GM18909 (cell line): Measurements from ENCODE around the gene GNPTG.
"Not testable (repeated sequence)": the region's sequence is repeated elsewhere in the genome, so short reads cannot be mapped to it uniquely, and the experiment has no call there.

Experiments used
- ATAC-seq: cut with Tn5 transposase; IDR thresholded peaks from one replicate; pipeline ENCODE4 v1.9.1; 2021; ENCODE audit warnings: mild to moderate bottlenecking; ENCODE audit not compliant: unreplicated experiment, poor library complexity

GNPTG gene

DNA sequence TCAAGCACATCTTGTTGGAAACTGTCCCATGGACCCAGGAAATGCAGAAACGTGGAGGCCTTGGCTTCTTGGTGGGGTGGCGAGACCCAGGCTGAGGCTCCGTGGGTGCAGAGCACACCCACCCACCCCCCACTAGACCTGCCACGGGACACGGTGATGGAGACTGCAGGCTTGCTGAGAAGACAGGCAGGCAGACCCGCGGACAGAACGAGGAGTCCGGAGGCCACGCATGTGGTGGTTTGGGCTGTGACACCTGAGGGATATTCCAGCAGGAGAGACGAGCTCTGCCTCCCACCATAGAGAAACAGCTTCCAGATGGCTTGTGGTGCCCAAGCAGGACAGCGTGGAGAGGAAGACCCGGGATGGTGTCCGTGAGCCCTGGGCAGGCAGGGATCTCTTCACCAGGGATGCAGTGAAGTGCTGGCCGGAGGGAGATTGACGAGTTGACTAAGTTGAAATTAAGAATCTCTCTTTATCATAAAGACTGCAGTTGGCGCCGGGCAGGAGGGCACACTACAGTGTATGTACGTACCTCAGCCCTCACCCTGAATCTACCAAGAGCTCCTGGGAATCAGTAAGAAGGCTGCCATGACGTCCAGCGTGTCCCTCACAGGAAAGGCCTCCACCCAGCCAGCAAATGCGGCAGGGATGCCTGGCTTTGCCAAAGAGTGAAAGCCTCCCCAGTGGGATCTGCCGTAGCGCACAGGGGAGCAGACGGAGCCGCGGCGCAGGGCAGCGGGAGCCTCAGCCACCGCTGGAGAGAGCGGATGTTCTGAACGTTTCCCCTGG is 34.1 kb upstream of the GNPTG start:
- ATAC-seq: no peak

DNA sequence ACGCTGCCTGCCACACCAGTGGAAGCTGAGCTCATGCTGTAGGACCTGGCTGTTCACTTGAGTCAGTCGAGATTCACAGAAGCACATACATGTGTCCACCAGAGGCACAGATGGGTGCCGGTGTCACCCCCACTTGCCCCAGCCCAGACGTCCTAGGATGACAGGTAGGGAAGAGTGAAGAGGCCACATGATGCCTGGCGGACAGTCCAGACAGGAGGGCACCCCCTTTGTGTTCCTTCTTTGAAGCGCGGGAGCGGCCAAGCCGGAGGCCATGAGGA is 33.5 kb upstream of the GNPTG start:
- ATAC-seq: no peak

DNA sequence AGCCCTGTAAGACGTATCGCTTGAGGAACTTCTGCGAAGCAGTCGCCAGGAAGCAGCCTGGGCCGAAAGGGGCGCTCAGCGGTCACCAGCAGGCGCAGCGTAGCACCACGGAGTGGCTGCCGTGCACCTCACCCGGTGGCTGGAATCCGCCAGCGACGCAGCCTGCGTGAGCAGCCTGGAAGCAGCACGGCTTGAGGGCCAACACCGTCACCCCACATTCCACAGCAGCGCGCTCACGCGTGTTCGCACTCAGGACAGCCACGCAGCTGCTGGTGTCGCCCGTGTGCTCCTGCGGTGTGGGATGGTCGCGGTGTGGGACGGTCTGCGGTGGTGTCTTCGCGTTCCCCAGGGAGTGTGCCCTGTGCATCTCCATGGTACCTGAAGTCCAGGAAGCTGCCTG is 32.7 kb upstream of the GNPTG start:
- no peak for ATAC-seq

DNA sequence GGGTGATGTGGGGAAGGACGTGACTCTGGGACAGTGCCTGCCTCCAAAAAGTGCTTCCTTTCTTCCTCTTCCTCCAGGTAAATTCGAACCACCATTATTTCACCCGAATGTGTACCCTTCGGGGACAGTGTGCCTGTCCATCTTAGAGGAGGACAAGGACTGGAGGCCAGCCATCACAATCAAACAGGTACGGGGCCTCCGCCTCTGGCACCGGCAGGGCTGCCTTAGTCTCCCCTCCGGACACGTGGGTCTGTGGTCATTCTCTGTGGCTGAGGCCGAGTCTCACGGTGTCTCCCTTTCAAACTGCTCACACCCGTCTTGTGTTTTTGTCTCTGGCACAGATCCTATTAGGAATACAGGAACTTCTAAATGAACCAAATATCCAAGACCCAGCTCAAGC is 31.6 kb upstream of the GNPTG start:
- ATAC-seq: no peak

DNA sequence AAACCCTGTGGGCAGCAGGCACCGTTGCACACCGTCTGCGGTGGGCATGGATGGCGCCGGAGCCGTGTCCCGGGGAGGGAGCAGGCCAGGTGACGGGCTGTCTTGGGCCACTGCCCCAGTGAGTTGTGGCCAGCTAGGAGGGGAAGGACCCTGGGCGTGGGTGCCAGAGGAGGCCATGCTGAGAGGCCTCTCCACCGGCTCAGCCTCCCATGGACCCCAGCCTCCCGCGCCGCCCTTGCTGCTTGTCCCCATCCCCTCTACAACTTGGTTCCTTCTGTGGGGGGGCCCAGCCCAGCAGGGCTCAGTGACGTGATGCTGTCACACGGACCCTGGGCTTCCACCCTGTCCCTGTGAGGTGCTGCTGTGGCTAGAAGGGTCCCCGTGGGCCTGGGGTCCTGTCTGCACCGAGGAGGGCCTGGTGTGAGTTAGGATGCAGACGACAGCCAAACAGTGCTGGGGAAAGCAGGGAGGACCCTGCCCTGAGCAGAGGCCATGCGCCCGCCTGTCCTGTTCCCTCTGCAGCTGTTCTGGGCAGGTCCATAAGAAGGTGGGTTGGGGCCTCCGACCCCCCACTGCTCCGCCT is 31.0 kb upstream of the GNPTG start:
- ATAC-seq: no peak

DNA sequence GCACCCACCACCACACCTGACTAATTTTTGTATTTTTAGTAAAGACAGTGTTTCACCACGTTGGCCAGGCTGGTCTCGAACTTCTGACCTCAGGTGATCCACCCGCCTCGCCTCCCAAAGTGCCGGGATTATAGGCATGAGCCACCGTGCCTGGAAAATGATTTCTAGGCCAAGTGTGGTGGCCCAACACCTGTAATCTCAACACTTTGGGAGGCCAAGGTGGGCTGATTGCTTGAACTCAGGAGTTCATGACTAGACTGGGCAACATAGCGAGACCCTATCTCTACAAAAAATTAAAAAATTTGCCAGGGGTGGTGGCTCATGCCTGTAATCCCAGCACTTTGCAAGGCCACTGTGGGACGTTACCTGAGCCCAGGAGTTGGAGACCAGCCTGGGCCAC is 29.3 kb upstream of the GNPTG start:
- ATAC-seq: no peak

DNA sequence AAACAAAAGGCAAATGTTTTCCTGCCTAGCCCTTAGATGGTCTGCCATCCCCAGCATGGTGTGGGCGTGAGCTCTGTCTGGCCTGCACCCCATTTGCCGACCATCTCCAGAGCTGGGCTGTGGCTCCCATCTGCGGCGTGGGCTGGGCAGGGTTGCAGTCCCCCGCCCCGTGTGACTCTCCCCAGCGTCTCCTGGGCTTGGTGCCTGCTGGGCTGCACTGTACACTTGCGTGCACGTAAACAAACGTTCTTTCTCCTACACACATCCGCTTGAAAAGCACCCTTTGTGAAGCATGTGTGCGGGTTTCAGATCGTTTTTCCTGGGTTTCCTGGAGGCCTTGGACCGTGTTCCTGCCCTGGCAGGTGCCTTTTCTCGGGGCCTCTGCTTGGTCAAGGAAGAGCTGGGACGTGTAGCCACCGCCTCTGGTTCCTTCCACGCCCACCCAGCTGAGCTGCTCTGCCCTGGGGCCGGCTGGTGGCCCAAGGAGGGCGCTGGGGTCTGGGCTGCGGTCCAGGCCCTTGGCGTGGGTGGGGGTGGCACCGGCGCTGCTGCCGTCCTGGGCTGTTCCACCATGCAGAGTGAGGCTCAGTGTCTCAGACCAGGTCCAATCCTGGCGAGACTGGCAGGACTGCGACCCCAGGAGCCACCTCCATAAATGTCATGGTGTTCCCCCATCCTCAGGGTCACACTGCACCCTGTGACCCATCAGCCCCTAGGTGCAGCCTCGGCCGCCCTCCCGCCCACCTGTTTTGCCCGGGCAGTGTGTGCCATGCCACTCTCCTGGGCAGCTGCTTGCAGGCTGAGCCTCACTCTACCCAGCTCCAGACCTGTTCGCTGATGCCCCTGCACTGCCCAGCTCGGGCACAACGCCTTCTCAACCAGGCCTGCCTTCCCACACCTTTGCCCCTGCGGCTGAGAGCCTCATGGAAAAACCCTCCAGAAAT is 28.2 kb upstream of the GNPTG start:
- no peak for ATAC-seq

DNA sequence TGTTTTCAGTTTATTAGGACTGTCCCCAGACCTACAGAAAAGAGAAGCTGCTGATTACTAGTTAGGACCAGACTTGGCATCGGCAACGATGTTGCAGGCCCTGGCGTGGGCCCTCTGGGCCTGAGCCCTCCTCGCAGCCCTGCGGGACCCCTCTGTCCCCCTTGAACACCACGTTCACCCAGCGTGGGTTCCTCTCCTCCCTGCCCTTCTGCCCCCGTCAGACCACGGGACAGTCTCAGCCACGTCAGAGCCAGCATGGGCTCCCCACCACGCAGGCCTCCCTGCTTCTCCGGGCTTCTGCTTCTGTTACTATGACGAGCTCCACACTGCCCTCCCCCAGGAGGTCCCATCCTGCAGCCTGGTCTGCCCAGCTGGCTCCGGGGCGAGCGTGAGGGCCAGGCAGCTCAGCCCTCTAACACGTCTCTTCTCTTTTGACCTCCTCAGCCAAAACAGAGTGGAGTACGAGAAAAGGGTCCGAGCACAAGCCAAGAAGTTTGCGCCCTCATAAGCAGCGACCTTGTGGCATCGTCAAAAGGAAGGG is 27.4 kb upstream of the GNPTG start:
- ATAC-seq: no peak

DNA sequence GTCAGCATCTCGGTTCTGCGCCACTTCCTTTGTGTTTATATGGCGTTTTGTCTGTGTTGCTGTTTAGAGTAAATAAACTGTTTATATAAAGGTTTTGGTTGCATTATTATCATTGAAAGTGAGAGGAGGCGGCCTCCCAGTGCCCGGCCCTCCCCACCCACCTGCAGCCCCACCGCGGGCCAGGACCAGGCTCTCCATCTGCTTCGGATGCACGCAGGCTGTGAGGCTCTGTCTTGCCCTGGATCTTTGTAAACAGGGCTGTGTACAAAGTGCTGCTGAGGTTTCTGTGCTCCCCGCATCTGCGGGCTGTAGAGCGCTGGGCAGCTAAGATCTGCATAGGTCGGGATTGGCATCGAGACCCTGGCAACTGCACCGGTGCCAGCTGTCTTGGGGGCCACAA is 26.5 kb upstream of the GNPTG start:
- no peak for ATAC-seq

DNA sequence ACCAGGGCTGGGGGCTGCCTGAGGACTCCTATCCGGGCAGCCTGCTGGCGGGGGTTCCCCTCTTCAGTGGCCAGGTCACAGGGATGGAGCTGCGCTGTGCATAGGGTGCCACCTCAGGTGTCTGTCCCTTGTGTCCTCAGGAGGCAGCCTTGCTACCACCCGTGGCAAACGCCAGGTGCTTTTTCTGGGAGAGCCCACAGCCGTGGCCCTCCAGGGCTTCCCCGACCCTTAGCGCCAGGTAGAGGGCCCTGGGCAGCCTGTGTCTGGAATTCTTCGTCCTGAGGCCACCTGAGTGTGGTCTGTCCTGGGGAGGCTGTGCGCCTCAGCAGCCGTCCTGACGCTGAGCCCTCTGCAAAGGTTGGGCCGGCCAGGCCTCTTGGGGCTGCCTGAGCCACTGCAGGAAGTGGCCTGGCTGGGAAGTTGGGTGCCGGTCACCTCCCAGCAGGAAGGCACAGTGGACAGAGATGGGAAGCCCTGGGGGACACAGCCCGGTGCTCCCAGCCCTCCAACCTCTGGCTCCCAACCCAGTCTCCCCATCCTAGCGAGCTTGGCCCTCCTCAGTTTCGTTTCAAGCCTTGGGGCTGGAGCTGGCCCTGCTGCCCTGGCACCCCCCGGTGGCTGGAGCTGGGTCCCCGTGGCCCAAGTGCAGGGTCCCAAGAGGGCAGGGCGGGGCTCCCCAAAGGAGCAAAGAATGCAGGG is 25.9 kb upstream of the GNPTG start:
- ATAC-seq: no peak

DNA sequence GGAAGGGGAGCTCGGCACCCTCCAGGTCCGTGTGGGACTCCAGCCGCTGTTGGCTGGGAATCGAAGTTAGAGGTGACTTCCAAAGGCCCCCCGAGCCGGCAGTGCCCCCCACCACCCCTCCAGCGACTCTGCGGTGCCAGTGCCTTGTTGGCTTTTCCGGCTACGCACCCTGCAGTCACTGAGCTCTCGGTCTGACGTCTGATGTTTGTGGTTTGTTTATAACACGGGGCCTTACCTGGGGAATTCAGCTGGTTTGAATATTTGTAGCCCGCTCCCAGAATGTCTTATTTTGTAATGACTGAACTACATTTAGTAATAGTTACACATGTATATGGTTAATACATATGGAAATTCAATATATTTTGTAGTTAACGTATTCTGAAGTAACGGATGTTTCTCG is 25.3 kb upstream of the GNPTG start:
- no peak for ATAC-seq

DNA sequence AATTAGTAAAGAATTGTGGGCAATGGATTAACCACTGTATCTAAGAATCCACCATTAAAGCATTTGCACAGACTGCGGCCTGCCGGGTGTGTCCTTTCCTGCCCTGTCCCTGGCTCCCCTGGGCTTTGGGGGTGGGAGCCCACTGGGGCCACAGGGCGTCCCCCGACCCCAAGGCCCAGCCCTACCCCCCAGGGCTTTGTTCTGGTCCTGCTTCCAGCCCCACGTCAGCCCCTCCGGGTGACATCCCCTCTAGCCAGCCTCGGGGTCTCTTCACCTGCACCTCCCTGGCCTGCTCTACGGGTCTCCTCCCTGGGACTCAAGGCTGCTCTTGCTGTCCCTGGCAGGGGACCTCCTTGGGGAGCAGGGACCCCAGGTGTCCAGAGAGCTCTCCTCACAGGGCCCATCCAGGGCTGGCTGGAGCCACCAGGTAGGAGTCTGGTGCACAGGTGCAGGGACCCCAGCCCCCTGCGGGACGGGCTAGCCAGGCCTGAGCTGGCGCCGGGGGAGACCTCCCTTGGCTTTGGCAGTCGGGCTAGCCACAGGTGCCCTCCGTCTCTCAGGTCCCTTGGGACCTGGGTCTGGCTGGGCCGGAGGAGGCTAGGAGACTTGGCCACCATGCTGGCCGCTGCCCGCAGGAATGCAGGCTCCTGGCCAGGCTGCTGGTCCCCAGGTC is 24.6 kb upstream of the GNPTG start:
- no peak for ATAC-seq

DNA sequence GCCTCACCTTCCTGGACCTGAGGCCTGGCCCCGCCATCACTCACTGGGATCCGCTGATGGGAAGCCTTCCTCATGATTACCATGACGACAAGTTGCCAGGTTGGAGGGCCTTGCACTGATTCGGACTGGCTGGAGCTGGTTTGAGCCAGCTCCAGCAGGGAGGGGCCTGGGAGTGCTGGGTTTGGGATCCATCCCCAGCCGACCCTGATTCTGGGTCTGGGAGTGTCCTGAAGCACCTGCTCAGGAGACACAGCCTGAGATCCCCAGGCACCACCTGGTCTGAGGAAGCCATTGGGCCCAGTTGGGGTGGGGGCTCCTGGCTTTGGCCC is 24.1 kb upstream of the GNPTG start:
- no peak for ATAC-seq

DNA sequence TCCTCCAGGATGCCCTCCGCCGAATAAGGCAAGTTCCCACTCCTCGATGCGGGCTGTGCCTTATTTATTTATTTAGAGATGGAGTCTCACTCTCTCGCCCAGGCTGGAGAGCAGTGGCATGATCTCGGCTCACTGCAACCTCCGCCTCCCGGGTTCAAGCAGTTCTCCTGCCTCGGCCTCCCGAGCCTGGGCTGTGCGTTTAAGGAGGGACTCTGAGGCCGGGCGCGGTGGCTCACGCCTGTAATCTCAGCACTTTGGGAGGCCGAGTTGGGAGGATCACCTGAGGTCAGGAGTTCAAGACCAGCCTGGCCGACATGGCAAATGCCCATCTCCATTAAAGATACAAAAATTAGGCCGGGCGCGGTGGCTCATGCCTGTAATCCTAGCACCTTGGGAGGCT is 23.6 kb upstream of the GNPTG start:
- ATAC-seq: not testable (repeated sequence)

DNA sequence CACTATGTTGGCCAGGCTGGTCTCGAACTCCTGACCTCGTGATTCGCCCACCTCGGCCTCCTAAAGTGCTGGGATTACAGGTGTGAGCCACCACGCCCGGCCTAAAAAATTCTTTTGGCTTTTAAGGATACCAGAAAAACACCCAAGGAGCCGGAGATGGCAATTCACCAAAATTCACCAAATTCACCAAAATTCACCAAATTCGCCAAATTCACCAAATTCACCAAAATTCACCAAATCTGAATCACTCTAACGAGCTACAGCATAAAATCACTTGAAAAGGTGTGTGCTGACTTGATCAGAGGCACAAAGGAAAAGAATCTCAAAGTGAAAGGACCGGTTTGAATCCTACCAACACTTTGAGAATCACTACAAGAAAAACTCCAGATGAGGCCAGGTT is 22.8 kb upstream of the GNPTG start:
- not testable (repeated sequence) for ATAC-seq

DNA sequence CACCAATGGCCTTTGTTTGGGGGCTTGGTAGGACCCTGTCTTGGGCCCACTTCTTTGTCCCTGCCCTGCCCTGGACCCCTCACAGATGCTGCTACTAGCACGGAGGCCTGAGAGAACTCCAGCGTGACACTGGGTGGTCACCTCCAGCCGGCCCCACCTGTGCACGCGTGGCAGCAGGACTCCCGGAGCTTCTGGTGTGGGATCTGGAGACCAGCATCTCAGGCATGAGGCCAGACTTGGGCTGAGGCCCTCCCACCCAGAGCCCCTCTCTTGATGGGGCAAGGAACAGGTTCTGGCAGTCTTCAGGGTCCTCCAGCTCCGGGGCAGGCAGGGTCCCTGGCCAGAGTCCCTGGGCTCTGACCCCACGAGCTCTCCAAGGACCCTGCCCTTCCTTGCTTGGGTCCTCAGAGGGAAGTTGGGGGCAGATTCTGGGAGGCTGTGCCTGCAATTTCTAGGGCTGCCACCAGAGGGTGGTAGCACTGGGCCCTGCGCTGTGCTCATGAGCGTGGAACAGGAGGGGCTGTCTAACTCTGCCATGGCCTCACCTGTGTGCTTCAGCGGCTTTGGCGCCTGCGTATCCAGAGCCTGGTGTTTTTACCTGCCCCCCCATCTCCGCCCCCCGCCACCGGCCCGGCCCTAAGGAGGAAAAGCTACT is 21.3 kb upstream of the GNPTG start:
- no peak for ATAC-seq

DNA sequence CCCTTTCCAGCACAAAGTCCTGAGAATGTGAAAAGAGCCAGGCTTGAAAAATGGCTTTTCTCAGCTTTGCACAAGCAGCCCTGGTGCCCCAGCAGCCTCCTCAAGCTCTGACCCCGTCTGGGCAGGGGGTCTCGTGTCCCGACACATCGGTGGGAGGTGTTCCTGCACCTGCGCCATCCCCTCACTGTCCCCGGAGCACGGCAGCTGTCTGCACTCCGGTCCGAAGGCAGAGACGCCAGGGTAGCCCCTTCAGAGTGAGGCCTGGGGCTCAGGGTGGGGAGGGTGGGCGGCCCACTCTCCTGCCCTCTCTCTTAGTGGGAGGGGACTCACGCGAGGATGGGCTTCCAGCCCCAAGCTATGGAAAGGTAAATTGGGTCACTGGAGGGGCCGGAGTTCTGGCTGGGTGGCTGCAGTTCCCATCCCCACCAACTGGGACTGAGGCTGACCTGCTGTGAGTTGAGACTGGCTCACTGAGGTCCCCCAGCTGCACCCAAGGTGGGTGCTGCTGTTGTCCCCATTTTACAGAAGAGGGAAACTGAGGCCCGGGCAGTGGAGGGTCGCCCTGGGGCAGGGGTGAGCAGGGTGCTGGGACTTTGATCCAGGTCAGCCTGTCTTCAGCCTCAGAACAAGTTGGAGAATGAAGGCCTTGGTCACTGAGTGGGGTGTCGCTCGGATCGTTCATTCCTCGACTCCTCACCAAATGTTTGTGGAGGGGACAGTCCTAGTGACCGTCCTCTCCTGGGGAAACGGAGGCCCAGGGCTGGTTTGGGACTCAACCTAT is 20.6 kb upstream of the GNPTG start:
- no peak for ATAC-seq

DNA sequence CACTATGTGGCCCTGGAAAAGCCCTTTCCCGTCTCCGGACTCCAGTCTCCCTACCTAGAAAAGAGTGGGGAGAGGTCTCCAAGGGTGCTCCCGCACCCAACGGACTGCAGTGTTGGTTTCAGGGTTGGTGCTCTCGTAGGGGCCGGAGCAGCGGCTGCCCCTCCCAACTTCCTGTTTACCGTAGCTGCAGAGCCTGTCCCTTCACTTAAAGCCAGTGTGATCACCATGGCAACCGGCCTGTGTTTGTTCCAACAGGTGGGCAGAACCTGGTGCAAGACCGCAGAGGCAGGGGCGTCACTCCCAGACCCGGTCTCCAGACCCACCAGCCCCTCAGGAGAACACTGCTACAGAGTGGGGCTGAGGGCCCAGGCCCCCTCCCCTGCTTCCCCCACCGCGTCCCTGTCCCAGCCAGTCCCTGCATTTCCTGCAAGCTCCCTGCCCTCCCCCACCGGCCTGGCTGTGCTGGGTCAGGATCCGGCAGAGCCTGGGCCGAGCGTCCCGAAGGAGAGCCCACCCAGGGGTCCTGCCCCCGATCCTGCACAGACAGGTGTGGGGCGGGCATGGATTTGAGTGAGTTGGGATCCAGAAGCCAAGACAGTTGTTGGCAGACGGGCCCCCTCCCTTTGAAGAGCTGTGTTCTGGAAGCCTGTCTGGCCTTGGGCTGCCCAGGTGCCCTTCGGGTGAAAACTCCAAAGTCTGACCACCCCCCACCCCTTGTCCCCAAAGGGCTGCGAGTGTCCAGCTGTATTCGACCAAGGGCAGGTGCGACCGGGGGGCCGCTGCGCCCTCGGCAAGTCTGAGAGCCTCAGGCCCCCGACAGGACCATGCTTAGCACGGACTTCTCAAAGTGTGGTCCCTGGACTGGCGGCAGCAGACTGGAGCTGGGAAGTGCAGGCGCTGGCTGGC is 19.8 kb upstream of the GNPTG start:
- no peak for ATAC-seq
